SH-SY5Y (cell line): ENCODE measurements around the gene GPC3.

ENCODE experiments used
- GATA2 ChIP-seq: IDR thresholded peaks from 2 replicates; pipeline ENCODE4 v1.6.1; 2011; ENCODE audit warnings: mild to moderate bottlenecking, low read depth, low read length
- GATA3 ChIP-seq: IDR thresholded peaks from 2 replicates; pipeline ENCODE4 v1.6.1; 2011; ENCODE audit warnings: low read depth, mild to moderate bottlenecking, low read length, moderate library complexity

Gene GPC3

DNA sequence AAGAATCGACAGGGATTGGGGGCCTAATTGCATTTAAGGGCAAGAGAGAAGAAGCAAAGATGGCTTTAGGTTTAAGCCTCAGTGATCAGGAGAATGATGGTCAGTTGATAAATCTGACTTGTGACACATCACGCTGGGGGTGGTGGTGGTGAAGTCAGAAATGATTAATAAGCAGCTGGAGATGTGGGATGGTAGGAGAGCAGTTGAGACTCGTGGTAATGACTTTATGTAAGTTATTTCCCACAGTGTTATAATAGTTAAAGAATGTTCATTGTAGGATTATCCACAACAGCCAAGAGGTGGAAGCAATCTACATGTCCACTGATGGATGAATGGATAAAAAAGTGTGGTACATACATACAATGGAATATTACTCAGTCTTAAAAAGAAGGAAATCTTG is 391.2 kb downstream of the GPC3 start:
- TF ChIP-seq GATA3 (no peak), GATA2 (no peak)

DNA sequence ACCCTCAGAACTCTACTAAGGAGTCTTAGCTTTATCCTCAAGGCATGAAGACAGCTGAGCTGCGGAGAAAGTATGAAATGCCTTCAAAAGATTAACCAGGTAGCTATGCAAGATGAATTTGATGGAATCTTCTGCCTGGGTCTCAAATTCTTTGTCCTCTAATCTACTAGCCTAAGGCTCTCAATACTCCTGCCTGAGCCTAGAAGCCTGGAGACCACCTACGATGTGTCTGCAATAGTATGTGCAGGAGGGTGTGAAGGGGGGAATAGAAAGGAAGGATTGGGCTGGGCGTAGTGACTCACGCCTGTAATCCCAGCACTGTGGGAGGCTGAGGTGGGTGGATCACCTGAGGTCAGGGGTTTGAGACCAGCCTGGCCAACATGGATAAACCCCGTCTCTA is 391.9 kb downstream of the GPC3 start:
- TF ChIP-seq GATA2, result no peak
- TF ChIP-seq GATA3, result no peak

DNA sequence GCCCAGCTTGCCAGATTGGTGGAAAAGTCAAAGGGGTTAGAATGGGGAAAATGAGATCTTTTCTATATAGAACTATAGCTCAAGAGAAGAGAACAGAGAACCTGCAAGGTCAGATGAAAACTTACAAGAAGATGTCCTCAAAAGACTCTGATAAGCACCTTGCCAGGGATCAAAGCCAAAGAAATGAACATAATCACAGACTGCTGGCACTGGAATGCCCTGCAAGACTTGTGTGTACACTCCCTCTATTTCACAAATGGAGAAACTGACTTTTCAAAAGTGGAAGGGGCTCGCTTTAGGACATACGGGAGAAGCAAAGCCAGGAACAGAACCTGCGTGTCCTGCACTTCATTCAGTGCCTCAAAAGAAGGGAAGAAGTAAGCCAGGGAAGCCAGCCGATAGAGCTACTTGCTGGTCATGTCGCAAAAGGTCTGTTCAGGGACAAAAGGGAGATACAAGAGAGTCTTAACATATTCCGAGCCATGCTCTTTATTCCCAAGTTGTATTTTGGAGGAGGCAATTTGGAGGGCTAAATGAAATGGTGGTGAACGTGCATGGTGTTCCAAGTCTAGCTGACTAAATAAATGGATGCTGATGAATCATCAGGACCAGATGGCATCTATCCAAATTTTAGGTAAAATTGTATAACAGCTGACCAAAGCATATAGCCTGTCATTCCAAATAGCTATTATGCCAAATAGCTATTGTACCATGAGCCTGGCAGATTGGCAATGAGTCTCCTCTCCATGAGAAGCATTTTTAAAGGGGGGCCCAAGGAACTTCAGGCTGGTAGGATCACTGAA is 394.5 kb downstream of the GPC3 start:
- TF ChIP-seq GATA2 (no peak), GATA3 (no peak)

DNA sequence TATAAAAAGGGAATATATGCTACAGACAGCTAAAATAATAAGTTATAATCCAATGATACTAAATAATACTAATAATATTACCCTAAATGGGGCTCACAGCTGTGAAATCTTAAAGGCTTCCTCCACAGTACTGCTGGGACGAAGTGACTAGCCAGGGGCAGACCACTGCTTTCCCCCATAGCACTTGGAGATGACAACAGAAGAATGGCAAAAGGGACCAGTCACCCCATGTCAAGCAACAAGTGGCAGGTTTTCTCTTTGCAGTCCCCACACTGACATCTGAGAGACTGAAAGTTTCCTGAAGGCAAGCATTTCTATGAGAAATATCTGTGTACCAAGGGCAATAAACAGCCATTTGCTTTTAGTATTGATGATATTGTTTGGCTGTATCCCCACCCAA is 396.6 kb downstream of the GPC3 start:
- no peak for TF ChIP-seq GATA3
- no peak for TF ChIP-seq GATA2

DNA sequence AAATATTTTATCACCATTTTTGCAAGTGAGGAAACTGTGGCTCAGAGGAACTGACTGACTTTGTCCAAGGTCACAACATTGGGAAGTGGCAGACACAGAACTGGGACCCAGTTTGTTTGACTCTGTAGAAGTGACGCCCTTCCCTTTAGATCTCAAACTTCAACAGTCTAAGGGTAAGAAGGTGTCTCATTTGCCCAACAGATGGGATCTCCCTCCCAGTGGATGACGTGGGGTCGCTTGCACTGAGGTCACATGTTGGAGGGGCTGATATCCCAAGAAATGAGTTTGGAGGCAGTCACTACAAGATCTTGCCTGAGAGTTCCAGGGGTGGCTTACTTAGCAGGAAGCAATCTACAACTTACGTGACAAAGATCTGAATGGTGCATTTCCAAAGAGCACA is 397.6 kb downstream of the GPC3 start:
- no peak for TF ChIP-seq GATA2

DNA sequence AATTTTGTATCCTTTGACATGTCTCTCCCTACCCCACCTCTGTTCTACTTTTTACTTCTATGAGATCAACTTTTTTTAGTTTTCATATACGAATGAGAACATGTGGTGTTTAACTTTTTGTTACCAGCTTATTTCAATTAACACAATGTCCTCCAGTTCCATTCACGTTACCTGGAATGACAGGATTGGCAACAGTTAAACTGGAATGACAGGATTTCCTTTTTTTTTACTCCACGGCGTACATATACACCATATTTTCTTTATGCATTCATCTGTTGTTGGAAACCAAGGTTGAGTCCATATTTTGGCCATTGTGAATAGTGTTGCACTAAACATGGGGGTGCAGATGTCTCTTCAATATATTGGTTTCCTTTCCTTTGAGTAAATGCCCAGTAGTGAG is 398.3 kb downstream of the GPC3 start:
- TF ChIP-seq GATA2, result no peak
- no peak for TF ChIP-seq GATA3

DNA sequence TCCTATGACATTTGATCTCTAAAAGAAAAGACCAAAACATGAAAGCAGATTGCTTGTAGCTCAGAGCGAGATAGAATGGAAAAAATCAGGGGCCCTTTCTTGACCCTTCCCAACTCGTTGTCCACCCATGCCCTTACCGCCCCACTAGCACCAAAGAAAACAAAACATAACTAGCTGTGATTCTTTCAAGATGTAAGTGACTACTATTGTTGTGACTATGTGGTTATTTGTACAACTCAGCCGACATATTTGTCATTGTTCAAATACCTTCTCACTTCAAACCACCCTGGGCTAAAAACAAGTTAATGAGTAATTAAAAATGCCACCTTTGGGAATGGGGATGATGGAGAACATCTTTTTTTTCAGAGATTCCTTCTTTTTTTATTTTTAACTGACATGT is 399.0 kb downstream of the GPC3 start:
- TF ChIP-seq GATA3 (no peak), GATA2 (no peak)

DNA sequence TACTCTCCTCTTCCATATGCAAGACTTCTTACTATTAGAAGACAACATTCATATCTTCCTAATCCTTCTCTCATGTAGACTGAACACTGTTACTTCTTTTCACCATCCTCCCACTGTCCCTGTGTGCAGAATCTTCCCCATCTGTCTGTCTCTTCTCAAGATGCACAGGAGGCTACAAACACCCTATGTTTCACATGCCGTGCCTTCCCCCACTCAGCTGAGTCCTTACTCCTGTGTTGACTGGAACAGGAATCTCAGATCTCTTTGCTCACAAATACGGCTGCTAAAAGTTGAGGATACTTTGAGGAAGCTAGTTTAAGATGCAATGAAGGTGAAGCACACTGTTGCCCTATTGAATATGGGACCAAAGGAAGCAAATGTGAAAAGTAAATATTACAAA is 401.6 kb downstream of the GPC3 start:
- TF ChIP-seq GATA3, result no peak
- TF ChIP-seq GATA2, result no peak

DNA sequence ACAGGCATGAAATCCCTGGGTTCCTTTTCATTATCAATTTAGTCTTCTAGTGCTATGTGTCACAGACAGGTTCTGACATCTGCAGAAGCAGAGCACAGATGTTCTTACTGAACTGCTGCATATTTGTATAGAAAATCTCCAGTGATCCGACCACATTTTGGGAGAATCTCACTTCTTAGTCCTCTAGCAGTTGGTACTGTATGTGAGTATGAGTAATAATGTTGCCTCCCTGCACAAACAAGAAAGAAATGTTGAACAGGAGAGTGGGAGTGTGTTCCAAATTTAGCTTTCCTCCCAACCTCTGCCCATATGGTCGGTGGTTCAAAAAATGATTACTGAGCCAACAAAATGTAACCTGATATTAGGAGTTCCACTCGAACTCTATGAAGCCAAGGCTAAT is 404.8 kb downstream of the GPC3 start:
- no peak for TF ChIP-seq GATA3
- TF ChIP-seq GATA2, result no peak

DNA sequence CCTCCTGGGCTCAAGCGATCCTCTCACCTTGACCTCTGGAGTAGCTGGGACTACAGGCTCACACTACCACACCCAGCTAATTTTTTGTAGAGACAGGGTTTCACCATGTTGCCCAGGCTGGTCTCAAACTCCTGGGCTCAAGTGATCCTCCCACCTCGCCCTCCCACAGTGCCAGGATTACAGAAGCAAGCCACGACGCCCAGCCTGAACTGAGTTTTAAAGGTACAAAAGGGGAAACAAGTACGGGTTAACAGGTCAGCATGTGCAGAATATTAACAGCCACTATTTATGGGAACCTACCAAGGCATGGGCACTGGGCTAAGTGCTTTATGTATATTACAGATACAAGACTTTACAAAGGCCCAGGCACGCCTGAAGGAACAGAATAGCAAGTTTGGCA is 405.8 kb downstream of the GPC3 start:
- no peak for TF ChIP-seq GATA3
- no peak for TF ChIP-seq GATA2

DNA sequence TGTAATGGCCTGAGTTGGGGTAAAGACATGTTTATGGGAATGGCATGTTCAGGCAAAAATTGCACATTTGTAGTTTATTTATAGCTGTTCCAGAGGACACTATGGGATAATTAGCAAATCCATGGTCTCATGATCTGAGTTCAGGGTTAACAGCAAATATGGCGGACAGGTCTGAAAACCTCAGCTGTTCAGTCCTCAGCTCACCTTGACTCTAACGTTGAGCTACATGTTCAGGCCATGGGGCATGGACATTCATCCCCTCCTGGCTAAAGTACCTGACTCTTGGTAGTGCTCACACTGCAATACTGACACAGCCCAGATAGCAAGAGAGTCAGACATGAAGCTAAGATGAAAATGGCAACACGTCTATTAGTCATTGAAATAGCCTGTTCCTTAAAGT is 408.5 kb downstream of the GPC3 start:
- TF ChIP-seq GATA2 (no peak), GATA3 (no peak)

DNA sequence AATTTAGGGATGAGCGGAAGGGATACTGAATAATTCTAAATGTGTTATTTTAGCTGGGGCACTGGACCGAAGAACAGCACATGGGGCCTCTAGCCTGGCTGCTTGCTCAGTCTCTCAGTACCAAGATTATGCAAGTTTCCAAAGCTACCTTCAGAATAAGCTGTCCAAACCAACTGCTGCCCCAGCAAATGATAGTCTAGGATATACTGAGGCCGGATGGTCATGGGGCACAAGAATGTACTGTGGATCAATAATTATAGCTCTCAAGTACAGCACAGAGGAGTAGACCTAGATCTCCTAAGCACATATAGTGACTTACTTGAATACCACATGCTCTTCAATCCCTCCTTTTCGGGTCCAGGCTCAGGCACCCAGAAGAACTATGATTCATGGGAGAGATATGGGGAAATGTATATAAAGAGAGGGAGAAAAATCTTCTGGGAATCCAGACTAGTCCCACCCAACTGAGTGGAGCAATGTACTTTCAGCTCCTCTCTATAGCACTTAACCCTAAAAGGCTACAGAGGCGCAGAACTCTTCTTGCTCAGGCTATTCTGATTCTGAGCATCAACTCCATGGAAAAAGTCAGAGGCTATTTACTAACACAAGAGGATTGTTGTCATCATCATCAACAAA is 409.8 kb downstream of the GPC3 start:
- TF ChIP-seq GATA2 (no peak), GATA3 (no peak)

DNA sequence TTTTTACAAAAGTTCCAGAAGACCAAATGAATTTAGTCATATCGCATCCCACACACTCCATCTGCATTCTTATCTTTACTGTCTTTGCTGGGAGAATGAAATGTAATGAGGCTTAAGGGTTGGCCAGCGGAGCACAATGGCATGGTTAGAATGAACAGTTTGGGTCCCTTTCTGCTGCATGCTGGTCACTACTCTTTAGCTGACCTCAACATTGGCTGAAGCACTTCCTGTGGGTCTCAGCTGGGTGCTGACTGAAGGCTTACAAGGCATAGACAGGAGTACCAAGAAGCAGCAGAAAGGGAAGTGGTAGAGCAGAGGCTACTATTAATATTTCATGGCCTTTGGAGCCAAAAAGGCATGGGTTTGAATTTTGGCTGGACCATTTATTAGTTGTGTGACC is 410.7 kb downstream of the GPC3 start:
- TF ChIP-seq GATA2, result no peak
- no peak for TF ChIP-seq GATA3

DNA sequence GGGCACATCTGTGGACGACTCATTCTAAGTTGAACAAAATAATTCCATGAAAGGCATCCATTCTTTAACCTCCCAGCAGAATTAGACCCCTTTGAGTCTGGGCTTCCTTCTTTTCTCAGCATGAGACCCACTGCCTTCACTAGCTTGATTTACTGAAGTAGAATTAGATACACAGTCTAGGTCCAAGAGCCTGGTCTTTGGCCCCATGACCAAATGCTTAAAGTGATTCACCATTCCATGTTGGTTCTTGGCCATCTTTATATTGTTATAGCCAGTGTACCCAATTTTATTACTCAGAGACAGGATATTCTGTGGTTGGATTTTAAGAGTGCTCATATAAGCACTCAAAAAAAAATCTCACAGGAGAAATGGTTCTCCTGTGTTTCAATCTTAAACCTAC is 414.8 kb downstream of the GPC3 start:
- TF ChIP-seq GATA2 (no peak), GATA3 (no peak)

DNA sequence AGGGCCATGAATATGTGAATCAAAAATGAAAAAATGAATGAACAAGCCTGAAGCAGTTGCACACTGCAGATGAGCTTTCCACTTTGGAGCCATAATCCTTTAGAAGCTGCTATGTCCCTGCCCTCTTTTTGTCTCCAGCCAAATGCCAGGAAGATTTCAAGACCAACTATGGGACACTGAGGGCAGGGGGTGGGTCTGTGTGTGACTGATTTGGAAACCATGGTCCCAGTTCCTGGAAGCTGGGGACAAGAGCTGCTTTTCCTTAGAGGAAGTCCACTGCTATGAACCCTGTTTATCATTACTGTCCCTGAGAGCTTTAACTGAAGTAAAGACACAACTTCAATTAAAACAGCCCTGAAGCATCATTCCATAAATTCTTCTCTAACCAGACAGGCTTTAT is 416.2 kb downstream of the GPC3 start:
- TF ChIP-seq GATA3, result no peak
- TF ChIP-seq GATA2, result no peak

DNA sequence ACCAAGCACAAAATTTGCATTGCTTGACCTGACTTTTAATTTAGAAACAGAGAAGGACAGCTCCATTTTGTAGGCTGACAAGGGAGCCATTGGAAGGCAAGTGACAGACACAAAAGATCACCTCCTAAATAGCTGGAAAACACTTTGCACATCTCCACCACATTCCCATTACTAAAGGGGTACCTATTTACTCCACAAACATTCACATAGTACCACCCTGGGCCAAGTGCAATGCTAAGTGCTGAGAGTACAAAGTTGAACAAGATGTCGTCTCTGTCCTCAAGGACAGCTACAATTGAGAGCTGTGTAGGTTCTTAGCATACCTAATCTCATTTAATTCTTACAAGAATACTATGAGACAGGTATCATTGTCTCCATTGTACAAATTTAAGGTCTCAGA is 417.3 kb downstream of the GPC3 start:
- TF ChIP-seq GATA2 (no peak), GATA3 (no peak)

DNA sequence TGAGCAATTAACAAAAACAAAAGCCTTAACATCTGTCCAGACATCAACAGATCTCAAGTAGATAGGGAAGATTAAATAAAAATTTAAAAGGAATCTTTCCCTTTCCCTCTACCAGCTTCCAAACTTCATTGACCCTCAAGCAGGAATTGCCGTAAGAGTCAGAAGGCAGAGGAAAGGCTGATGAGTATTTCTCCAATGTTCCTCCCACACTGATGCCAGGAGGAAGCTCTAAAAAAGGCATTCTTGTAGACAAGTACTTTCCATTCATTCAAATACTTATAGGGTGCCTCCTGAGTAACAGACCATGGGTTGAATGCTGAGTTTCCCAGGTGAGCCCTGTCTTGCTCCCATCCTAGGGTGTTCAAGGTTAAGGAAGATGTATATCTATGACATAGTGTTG is 418.5 kb downstream of the GPC3 start:
- no peak for TF ChIP-seq GATA2
- TF ChIP-seq GATA3, result no peak
